HG03342 (cell line): ENCODE results near the gene UXS1.

Experiments used
- ATAC-seq: cut with Tn5 transposase; IDR thresholded peaks from one replicate; pipeline ENCODE4 v1.9.1; 2021; ENCODE audit warnings: mild to moderate bottlenecking, moderate library complexity; ENCODE audit not compliant: unreplicated experiment

The UXS1 gene

DNA sequence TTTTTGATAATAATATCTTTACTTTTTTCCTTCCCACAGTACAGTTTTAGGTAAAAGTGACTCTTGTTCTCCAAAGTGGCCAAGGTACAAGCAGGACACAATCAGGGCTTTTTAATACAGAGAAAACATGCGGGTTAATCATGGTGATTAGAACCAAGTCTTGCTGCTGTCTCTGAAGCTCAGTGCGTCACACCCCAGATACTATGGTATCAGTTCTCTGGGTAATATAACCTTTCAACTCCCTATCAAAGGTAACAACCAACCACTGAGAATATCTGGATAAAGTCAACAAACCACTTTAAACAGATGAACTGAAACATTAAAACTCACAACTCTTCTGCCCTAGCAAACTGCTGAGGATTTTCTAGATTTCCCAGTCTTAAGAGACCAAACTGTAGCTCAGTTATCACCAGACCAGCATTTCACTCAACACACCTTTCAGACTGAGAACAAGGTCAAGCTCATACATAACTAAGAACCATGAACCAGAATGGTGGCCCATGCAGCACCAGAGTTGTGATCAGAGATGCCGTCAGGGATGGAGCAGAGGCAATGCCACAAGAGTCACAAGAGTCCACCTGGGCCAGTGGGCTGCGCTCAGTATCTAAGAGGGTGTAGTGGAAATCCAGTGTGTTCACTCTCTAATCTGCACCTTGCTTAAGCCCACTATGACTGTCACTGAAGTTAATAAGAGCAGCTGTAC, 103.0 kb downstream of the UXS1 start:
- ATAC-seq, result no peak

DNA sequence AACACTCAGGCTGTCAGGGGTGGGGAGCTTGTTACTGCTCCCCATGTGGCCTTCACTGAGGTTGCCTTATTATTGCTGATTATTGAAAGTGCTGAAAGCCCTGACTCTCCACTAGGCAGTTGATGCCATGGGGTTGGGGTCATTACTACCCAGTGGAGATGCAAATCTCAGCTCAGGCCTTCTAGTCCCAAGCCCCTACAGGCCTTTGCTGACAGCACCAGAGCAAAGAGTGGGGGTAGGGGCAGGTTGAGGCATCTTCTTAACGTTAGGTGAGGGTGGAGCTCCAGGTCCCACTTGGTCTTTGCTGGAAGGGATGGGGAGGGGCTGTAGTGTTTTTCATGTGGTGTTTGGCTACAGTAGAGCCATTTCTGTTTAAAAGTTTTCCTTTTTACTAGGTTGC, 104.5 kb downstream of the UXS1 start:
- ATAC-seq, result no peak

DNA sequence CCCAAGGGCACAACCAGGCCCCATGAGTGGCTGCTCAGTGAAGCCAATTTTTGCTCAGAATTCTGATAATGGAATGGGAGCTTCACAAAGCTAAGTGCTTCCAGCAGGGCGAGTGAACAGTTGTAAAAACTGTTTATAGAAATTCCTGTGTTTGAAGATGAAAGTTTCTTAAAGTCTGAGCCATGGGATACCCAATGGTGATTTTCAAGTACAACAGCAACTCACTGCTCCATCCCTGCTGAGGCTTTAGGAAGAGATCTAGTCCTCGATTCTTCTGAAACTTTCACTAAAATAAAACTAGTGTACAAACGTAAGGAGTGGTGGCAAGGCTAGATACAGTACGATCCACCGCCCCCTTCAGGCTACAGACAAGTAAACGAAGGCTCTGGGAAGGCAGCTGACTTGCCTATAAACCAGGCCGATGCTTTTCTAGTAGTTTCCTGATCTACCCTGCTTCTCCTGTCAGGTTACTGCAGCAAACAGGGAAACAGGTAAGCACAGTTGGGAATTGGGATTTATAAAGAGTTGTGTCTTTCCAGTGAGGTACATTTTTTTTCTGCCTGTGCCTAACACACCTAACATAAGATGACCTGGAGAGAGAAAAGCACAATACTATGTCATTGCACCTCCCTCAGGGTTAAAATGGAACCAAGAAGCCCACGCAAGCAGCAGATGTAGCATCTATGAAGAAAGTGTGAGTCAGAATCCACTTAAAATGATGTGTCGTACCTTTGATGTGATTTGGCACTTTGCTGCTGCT, 108.7 kb downstream of the UXS1 start:
- no peak for ATAC-seq

DNA sequence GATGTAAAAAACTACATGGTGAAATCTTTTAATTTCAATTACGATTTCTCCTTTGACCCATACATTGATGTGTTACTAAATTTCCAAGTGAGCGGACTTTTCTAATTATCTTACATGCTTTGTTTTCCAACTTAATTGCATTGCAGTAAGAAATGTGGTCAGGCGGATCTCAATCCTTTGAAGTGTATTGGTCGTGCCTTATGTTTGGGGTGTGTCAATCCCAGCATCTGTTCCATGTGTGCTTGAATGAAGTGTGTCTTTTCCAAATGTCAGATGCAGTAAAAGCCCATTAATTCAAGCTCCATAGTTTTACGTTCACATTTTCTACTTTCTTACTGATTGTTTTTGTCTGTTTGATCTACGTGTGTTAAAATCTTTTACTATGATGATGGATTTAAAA, 113.1 kb downstream of the UXS1 start:
- ATAC-seq, result no peak

DNA sequence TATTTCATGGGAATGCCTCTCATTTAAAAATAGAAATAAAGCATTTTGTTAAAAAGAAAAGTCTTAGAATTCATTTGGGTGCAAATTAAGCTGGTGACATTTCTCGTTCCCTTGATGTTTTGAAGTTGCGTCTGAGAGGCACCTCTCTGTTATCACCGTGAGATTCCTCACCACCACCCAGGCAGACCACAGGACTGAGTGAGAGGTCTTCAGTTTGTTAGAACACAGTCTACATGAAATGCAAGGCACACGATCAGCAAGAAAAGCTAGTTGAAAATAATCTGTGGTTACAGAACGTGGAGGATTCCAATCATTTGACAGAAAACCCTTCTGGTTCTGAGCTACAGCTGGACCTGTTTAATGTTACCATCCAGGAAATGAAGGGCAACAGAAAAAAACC, 116.0 kb downstream of the UXS1 start:
- ATAC-seq, result no peak

DNA sequence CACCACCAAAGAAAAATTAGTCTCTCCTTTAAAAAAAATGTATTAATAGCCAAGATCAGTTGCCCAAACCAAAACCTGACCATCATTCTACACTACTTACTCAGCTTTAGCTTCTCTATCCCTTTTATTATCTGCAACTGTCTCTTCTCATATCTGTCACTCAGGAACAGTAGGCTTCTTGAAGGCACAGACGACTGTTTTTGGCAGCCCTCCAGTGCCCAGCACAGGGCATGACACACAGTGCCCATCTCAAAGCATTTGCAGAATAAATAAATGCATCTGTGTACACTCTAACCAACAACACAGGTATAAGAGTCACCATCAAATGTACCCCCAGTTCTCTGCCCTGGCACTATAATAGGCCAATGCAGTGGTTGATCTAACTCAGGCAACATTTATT, 117.2 kb downstream of the UXS1 start:
- no peak for ATAC-seq

DNA sequence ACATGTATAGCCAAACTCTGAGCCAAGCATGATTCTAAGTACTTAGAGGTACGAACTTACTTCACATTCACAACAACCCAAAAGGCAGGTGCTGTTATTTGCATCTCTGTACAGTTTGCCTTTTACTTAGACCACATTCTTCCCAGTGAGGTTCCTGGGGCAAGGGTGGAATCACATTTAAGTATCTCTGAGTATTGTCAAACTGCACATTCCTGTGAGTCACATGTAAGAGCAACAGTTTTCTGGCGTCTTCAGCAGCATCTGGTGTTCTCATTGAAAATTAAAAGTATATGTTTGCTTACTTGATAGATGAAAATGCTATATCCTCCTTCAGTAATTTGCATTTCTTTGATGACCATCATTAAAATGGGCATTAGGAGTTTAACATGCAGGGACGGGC, 119.1 kb downstream of the UXS1 start:
- ATAC-seq, result no peak

DNA sequence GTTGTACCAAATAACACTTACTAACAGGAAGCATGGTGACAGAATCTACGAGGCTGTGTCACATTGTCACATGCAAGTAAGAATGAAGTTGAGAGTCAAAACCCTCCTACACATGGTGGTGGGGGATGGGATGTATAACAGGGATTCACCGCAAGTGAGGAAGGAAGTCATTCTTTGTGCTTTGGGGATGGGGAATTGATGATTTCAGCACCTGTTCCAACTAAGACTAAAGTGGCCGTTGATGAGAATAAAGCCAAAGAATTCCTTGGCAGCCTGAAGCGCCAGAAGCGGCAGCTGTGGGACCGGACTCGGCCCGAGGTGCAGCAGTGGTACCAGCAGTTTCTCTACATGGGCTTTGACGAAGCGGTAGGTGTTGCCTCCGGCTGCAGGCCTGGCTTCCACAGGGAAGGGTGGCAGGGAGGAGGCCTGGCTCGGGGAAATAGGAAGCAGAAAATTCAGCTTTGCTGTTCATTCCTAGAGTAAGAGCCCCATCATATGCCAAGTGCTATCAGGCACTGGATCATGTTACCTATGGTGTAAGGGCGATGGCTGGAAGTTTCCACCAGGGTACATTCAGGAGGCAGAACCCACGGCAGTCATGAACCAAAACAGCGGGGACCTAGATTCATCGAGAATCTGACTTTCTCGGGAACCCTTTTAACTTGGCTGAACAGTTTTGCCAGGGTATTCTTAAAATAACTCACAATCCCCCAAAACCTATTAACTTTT, 120.3 kb downstream of the UXS1 start:
- no peak for ATAC-seq

DNA sequence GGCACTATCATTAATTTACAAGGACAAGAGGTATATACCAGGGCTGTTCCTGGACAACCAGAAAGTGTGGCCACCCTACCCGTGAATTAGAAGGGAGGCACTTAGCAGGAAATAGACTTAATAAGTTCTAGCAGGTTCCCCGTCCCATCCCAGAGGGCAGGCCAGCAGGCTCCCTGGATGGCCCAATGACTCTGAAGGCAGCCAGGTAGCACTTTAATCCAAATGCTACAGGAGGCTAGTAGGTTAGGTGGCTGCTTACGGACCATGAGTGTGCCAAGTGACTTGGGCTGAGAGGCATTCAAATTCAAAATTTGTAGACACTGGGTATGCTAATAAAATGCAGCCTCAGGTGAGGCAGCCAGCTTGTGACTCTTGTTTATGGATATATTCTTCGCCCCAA, 123.9 kb downstream of the UXS1 start:
- no peak for ATAC-seq

DNA sequence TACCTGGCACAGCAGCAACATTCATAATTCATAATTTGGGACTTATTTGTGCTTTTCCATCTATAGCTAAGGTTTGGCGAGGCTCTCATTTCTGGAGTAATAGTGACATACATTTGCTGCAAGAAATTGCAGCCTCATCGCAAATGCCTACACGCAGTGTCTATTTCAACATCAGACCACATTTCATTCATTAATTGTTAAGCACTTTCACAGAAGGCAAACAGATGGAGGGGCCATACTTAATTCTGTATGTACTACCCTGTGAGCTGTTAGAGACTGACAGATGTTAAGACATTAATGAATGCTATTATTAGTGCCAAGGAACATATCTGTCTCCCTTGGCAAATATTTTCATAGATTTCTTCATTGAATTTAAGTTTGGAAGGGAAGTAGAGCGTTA, 125.7 kb downstream of the UXS1 start:
- ATAC-seq, result no peak

DNA sequence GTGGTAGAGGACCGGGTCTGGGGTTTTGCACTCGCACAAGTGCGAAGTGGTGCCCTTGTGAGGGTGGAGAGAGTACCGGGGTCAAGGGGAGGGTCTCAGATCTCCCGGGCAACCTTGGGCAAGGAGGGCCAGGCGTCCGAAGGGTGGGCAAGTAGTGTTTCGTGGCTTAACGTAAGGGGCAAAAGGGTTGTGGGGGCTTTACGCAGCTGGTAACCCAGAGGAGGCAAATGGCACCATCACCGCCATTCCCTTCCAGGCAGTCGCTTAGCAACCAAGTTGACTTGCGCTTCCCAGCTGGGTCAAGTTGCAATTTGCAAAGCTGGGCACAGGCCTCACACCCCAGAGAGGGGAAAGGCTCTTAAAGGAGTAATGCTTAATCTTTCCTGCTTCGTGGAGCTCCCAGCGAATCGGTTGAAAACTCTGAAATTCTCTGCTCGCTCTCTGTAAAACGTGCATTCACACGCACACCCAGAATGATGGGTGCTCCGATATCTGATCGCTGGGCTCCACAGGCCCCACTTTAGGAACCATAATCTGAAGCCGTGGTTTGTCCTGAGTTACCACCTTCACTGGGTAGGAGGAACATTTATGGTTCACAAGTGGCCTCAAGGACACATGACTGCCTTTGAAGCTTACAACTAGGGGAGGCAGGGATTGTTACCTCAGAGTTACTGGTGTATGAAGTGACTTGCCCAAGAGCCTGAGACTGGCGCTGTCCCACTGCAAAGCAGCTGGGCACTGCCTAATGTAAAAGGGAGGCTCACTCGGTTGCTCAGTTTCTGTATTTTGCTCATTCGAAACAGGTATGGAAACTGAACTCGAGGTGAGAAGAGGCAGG, 127.9 kb downstream of the UXS1 start:
- ATAC-seq, result no peak

DNA sequence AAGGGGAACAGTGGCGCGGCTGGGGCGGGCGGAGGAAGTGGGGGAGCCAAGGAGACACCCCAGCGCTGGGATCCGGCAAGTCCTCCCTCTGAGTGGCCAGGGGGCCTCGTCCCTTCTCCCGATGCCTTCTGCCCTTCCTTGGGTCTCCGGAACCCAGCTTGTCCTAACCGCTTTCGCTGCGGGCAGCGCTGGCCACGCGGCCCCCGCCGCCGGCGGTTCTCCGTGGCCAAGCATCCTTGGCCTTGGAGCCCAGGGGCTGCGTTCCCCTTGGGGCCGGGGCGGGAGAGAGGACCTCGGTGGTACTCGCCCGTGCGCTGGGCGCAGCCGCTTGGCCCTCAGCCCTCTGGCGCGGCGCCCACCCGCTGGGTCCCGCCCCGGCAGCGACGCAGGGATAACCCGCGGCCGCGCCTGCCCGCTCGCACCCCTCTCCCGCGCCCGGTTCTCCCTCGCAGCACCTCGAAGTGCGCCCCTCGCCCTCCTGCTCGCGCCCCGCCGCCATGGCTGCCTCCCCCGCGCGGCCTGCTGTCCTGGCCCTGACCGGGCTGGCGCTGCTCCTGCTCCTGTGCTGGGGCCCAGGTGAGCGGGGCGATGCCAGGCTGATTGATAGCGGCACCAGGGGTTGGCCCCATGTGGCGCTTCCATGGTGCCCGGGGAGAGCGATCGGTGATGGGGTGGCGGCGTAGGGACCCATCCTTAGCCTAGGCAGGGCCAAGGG, 128.7 kb downstream of the UXS1 start:
- ATAC-seq, result no peak

DNA sequence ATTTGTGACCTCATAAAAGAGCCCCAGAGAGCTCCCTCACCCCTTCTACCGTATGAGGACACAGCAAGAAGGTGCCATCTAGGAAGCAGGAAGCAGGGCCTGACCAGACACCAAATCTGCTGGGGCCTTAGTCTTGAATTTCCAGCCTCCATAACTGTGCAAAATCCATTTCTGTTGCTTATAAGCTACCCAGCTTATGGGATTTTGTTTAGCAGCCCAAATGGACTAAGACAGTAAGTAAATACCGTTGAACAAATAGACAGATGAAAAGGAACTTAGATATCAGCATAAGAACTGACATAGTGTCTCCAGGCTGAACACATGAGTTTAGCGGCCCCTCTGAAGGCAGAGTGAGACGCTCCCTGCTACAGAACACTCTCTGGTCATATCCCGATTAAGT, 130.9 kb downstream of the UXS1 start:
- no peak for ATAC-seq

DNA sequence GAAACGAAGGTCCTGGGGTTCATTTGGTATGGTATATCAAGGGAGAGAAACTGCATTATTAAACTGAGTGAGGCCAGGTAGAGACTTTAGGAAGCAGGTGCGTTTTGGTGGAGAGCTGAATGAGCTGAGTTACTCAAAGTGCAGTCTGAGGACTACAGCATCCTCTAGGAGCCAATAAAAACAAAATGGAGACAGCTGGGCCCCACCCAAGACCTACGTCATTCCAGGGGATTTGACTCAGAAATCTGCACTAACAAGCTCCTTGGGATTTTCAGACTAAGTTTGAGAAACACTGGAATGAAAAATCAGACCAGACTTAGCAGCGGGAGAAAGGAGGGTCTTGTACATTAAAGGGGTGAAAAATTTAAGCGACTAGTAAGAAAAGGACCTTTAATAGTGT, 131.5 kb downstream of the UXS1 start:
- ATAC-seq, result no peak

DNA sequence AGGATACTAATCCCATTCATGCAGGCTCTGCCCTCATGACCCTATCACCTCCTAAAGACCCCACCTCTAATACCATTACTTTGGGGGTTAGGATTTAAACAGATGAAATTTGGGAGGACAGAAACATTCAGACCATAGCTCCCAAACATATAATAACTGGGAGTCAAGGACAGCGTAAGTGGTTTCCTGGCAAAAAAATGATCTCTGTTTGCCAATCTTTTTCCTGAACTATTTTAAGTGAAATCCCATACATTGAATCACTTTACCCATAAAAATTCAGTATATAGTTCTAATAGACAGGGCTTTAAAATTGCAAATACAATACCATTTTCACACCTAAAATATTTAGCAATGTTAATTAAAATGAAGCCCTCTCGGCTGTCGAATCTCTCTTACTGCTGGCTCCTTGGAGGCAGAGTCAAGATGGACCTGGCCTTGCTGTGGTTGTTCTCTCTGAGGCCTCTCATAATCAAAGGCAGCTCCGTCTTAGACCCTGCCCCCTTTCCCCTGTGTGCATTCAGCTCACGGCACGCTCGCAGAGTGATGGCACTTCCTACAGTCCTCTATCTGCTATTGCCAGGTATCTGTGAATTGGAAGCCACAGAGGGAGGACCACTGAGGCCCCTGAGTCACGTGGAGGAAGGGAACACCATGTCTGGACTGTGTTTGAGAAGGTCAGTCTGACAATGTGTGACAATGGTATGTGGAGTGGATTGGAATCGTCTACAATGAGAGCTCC, 132.3 kb downstream of the UXS1 start:
- no peak for ATAC-seq

DNA sequence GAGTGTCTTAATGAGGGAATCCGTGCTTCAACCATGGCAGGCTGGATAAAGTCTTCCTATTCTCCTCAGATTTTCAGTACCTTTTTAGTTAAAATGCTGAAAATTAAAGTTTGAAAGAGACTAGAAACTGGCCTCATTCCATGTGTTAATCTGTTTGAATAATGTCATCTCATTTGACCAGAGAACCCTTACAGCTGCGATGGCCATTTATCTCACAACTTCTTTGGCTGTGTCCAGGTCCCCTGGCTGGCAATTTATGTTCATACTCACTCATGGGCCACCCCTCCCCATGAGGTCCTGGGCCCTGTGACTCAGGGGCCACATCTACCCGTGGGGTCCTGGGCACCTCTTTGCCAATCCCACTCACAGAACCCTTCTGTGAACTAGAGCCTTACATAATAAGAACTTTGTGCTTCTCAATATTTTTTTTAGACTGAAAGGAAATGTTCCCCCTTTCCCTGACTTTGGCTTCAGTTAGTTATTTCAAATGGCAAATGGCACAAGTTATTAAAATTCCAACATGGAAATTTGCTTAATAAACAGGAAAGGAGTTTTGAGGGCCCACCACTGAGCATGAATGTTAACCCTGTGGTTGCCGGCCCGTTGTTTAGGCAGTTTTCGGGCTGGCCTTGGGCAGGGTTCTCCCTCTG, 134.6 kb downstream of the UXS1 start:
- ATAC-seq, result no peak

DNA sequence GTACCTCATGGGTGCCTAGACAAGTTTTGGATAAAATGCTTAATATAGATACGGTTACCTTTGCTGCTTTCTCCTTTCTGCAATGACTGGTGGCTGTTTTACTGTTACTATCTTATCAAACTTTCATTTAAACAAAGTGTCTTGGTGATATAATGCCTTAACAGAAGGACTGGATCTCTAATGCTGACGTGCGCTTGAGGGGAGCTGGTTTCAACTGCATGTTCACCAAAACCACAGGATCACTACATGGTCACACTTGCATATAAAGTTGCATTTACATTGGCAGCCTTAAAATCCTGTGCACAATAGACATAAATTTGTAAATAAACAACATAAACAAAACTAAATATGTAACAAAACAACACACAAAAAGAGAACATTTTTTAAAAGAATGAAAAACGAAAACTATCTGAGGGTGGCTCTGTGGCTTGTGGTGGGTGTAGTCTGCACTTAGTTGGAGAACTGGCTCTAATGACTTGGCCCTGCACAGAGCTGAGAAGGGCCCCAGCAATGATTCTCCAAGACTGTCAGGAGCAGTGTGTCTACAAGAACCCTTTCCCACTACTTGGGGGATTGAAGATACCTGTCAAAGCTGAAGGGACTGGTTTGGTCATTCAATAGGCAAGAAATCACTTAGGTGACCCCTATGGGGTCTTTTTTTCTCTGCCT, 135.5 kb downstream of the UXS1 start:
- no peak for ATAC-seq

DNA sequence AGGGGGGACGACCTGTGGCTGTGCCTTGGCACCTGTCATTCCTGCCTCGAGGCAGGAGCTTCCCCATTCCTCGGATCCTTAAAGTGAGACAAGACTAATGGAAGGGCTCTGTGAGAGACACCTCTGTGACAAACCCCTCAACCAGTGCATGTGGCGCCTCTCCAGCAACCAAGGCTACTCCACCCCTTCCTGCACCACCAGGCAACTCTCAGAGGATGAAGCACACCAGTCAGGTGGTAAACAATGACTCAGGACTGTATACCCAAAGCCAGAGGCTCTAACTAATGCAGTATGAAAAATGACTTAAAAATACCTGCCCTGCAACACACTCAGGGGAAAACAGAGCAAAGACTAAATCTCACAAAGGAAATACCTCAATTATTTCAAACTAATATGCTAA, 136.9 kb downstream of the UXS1 start:
- ATAC-seq, result no peak
